DOHH2 (cell line): ENCODE data around the gene DDI2.

Source experiments
- H3F3A ChIP-seq: fragments of 200-600 bp; sonication (generic), shearing (Covaris generic); 2 replicates; pipeline ENCODE4 v1.6.0; 2016; ENCODE audit warnings: antibody characterized with exemption, mild to moderate bottlenecking; ENCODE audit not compliant: control insufficient read depth, insufficient read depth
- H3K27ac ChIP-seq: fragments of 200-600 bp; sonication (generic); 2 replicates; pipeline ENCODE4 v1.5.1; 2014; ENCODE audit warnings: low read depth, mild to moderate bottlenecking, low read length, moderate library complexity
- H3K27me3 ChIP-seq: fragments of 200-600 bp; sonication (generic); 2 replicates; pipeline ENCODE4 v1.6.1; 2014; ENCODE audit warnings: mild to moderate bottlenecking, low read length, mixed read lengths; ENCODE audit not compliant: control insufficient read depth
- H3K36me3 ChIP-seq: fragments of 200-600 bp; sonication (generic); 2 replicates; pipeline ENCODE4 v1.6.1; 2014; ENCODE audit warnings: mild to moderate bottlenecking, low read length, moderate library complexity, mixed read lengths; ENCODE audit not compliant: control insufficient read depth
- H3K4me1 ChIP-seq: fragments of 200-600 bp; sonication (generic); 2 replicates; pipeline ENCODE4 v1.6.1; 2014; ENCODE audit warnings: mild to moderate bottlenecking, low read length, mixed read lengths; ENCODE audit not compliant: control insufficient read depth
- H3K4me2 ChIP-seq: fragments of 200-600 bp; sonication (generic); 2 replicates; pipeline ENCODE4 v1.6.0; 2014; ENCODE audit warnings: mild to moderate bottlenecking, low read length, moderate library complexity
- H3K4me3 ChIP-seq: fragments of 200-600 bp; sonication (generic); 2 replicates; pipeline ENCODE4 v1.5.1; 2014; ENCODE audit warnings: mild to moderate bottlenecking, low read length, mixed read lengths
- H3K79me2 ChIP-seq: fragments of 200-600 bp; sonication (generic); 2 replicates; pipeline ENCODE4 v1.6.1; 2014; ENCODE audit warnings: mild to moderate bottlenecking, low read length, mixed read lengths; ENCODE audit not compliant: control insufficient read depth
- H3K9me2 ChIP-seq: fragments of 200-600 bp; sonication (generic); replicated peaks from 2 replicates; pipeline ENCODE4 v1.6.1; 2014; ENCODE audit warnings: mild to moderate bottlenecking, low read length, mixed read lengths; ENCODE audit not compliant: control insufficient read depth
- H3K9me3 ChIP-seq: fragments of 200-600 bp; sonication (generic); 2 replicates; pipeline ENCODE4 v1.6.1; 2014; ENCODE audit warnings: antibody characterized with exemption, low read length, mixed read lengths; ENCODE audit not compliant: control insufficient read depth, insufficient read depth
- H4K20me1 ChIP-seq: fragments of 200-600 bp; sonication (generic); 2 replicates; pipeline ENCODE4 v1.6.0; 2014; ENCODE audit warnings: low read depth, mild to moderate bottlenecking, antibody characterized with exemption, low read length, moderate library complexity; ENCODE audit not compliant: control insufficient read depth, insufficient read depth
- EZH2phosphoT487 ChIP-seq: fragments of 200-600 bp; sonication (generic); IDR thresholded peaks from 2 replicates; pipeline ENCODE4 v1.6.1; 2017; ENCODE audit warnings: borderline replicate concordance, mild to moderate bottlenecking, antibody characterized with exemption, low read length, moderate library complexity, mixed read lengths
- TF ChIP-seq, protein P1 (sequence below): fragments of 200-600 bp; sonication (generic); IDR thresholded peaks from one replicate; pipeline ENCODE4 v1.5.1; 2014; ENCODE audit warnings: antibody characterized with exemption, mild to moderate bottlenecking, low read depth, low read length; ENCODE audit not compliant: poor library complexity, severe bottlenecking

Gene DDI2

DNA sequence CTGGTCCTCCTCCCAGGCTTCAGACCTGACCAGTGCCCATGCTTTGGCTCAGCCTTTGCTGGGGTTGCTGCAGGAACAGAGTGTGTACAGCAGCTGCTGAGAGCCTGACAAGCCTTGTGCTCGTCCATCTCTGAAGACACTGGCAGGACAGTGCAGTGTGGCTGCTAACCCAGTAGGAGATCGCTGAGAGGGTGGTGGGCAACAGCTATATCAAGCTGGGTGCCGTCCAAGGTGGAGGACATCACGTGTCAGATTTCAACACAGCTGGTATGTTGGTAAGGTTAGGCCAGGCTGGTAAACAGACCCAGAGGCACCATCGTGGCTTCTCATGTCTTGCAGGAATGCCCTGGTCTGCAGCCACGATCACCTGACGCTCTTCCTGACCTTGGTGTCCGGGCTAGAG lies 100.9 kb downstream of the DDI2 start:
- Histone ChIP-seq H4K20me1 (no peaks in the 10 kb centered on the region), H3K9me3 (no peaks in the 10 kb centered on the region), H3K27ac (no peak overlapping the region), H3K27me3 (no peaks in the 10 kb centered on the region), H3K9me2 (no peaks in the 10 kb centered on the region), H3K36me3 (peaks cover 27% of the 10 kb centered on the region), H3K4me2 (no peak overlapping the region), H3K79me2 (peaks cover 5% of the 10 kb centered on the region), H3K4me3 (no peak overlapping the region), H3F3A (no peaks in the 10 kb centered on the region), H3K4me1 (no peaks in the 10 kb centered on the region)
- TF ChIP-seq, protein P1, sequence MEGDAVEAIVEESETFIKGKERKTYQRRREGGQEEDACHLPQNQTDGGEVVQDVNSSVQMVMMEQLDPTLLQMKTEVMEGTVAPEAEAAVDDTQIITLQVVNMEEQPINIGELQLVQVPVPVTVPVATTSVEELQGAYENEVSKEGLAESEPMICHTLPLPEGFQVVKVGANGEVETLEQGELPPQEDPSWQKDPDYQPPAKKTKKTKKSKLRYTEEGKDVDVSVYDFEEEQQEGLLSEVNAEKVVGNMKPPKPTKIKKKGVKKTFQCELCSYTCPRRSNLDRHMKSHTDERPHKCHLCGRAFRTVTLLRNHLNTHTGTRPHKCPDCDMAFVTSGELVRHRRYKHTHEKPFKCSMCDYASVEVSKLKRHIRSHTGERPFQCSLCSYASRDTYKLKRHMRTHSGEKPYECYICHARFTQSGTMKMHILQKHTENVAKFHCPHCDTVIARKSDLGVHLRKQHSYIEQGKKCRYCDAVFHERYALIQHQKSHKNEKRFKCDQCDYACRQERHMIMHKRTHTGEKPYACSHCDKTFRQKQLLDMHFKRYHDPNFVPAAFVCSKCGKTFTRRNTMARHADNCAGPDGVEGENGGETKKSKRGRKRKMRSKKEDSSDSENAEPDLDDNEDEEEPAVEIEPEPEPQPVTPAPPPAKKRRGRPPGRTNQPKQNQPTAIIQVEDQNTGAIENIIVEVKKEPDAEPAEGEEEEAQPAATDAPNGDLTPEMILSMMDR, result no peak
- TF ChIP-seq EZH2phosphoT487, result no peak
